Epithelial cell of esophagus (primary cell): ENCODE data around the gene ZCWPW1.
"Not testable (repeated sequence)": the region's sequence is repeated elsewhere in the genome, so short reads cannot be mapped to it uniquely, and the experiment has no call there.

Experiments
- DNase-seq: peaks from one replicate; pipeline ENCODE4 v3.0.0; 2010; ENCODE audit warnings: low read depth
- H3K4me3 ChIP-seq: 2 replicates; pipeline ENCODE4 v1.5.1; 2011; ENCODE audit warnings: mild to moderate bottlenecking, low read length, control low read depth
- TF ChIP-seq, protein P1 (sequence below): IDR thresholded peaks from 2 replicates; pipeline ENCODE4 v1.5.1; 2011; ENCODE audit warnings: low read depth, mild to moderate bottlenecking, low read length, control low read depth, inconsistent platforms; ENCODE audit not compliant: insufficient read depth; ENCODE audit errors: missing control alignments

The ZCWPW1 gene

DNA sequence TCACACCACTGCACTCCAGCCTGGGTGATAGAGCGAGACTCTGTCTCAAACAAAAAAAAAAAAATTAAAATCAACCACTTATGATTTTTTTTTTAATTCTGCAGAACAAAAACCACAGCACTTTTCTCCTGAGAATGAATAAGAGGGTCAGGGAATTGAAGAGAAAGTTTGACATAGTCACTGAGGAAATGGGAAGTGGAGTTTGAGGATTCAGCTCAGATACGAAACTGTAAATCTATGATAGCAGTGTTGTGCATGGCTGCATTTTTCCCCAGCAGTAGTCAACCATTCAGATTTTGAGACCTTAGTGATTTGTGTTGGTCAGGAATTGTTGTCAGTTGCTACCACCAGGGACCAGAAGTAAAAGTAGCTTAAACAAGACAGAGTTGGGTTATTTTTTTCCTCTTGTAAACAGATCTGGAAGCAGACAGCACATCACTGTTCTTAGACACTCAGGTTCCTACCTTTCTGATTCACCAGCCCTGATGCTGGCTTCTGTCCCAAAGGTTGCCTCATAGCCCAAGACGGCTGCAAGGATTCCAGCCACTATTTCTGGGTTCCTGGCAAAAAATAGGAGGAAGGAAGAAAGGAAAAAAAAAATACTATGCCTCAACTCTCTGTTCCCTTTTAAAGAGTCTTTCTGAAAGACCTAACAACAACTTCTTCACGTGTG is 35.1 kb downstream of the ZCWPW1 start:
- TF ChIP-seq, protein P1, sequence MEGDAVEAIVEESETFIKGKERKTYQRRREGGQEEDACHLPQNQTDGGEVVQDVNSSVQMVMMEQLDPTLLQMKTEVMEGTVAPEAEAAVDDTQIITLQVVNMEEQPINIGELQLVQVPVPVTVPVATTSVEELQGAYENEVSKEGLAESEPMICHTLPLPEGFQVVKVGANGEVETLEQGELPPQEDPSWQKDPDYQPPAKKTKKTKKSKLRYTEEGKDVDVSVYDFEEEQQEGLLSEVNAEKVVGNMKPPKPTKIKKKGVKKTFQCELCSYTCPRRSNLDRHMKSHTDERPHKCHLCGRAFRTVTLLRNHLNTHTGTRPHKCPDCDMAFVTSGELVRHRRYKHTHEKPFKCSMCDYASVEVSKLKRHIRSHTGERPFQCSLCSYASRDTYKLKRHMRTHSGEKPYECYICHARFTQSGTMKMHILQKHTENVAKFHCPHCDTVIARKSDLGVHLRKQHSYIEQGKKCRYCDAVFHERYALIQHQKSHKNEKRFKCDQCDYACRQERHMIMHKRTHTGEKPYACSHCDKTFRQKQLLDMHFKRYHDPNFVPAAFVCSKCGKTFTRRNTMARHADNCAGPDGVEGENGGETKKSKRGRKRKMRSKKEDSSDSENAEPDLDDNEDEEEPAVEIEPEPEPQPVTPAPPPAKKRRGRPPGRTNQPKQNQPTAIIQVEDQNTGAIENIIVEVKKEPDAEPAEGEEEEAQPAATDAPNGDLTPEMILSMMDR = no peak
- H3K4me3 ChIP-seq = no peak overlapping the region
- DNase-seq = peak; percentile 51

DNA sequence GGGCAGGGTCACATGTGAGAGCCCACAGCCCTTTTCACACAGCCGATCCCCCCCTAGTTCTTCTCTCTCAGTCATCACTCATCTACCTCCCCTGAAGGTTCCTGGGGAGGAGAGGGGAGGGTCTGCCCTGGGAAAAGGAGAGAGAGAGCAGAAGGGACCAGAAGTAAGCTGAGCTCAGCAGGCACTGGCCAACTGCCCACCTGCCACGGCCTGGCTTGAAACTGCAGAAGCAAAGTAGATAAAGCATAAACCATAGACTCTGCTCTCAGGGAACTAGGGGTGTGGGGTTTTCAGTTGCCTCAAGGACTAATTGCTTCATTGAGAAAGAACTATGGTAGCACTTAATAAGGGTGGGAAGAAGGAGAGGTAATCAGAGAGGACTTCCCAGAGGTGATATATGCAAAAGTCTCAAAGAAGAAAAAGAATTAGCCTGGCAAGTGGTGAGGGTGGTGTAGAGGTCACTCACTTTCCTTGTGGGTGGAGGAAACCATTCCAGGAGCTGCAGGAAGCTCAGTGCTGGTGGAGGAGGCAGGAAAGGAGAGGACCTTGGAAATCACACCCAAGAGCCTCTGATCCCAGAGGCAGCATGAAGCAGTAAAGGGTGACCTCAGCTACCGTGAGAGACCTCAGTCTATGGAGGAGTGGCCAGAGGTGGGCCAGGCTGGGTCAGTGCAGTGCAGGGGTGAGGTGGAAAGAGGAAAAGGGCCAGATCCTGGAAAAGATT is 38.1 kb downstream of the ZCWPW1 start:
- DNase-seq = no peak
- TF ChIP-seq, protein P1 = no peak
- no peak overlapping the region for H3K4me3 ChIP-seq

DNA sequence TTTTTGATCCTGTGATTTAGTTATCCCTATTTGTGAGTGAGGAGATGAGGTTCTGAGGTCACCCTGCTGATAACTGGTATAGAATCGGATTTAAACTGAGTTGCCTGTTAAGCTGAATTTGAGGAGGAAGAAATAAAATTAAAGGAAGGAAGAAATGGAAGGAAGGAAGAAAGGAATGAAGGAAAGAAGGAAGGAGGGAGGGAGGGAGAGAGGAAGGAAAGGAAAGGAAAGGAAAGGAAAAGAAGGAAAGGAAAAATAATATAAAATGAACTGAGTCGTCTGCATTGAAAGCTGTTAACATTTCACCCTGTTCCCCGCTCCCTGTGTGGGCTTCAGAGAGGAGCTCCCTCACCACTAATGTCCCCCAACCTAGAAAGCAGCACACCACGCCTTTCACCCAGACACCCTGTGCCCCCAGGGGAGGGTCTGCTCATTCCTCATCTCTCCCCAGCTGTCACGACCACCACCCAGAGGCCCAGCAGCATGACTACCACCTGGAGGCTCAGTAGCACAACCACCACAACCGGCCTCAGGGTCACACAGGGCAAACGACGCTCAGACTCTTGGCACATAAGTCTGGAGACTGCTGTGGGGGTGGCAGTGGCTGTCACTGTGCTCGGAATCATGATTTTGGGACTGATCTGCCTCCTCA is 38.9 kb downstream of the ZCWPW1 start:
- H3K4me3 ChIP-seq = no peak overlapping the region
- no peak for DNase-seq
- TF ChIP-seq, protein P1 = no peak

DNA sequence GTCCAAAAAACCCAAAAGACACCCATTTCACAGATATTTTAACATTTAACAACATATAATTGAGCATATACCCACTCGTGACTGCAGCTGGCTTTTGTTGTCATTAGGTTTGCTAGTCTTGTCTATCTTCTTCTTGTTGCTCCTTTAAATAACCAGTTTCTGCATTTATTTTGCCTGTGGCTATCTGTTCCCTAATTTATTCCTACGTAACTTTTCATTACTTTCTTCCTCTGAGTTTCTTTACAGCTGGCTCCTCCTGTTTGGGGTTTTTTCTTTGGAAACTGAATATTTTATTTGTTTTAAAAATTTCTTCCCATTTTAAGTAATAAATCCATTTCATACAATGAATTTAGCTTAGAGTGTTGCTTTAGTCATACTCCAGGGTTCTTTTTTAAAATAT is 40.8 kb downstream of the ZCWPW1 start:
- TF ChIP-seq, protein P1 = no peak
- no peak overlapping the region for H3K4me3 ChIP-seq
- DNase-seq = no peak

DNA sequence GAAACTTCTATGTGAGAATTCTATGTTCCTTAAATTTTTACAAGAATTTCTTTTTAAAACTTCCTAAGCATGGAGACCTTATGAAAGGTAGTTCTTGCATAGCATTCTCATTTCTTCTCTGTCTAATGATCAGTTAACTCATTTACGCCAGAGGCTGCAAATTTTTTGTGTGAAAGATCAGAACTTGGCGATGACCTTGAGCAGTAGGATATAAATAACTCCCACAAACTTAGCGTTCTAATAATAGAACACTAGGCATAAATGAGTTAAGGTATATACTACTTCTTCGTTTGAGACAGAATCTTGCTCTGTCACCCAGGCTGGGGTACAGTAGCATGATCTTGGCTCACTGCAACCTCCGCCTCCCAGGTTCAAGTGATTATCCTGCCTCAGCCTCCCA is 41.6 kb downstream of the ZCWPW1 start:
- no peak overlapping the region for H3K4me3 ChIP-seq
- DNase-seq = no peak
- TF ChIP-seq, protein P1 = no peak

DNA sequence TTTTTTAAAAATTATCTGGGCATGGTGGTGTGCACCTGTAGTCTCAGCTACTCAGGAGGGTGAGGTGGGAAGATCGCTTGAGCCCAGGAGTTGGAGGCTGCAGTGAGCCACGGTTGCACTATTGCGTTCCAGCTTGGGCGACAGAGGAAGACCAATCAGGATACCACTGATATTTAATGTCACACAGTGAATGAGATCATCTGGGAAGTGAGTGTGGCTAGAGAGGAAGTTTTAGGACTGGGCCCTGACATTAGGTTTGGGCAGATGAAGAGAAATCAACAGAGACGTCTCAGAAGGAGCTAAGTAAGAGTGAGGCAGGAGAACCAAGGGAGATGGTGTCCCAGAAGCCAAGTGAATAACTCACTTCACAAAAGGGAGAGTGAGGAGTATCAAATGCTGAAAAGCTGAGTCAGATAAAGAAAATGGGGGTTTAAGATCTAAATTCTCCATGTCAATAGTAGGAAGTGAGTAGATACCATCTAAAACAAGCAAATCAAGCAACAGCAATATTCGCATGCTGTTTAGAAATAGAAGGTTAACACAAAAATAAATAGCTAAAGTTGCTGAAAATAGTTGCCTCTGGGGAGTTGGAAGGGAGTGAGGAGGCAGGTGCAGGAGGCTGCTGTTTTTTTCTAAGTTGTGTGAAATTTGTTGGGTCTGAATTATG is 43.7 kb downstream of the ZCWPW1 start:
- no peak for DNase-seq
- H3K4me3 ChIP-seq = no peak overlapping the region
- TF ChIP-seq, protein P1 = no peak

DNA sequence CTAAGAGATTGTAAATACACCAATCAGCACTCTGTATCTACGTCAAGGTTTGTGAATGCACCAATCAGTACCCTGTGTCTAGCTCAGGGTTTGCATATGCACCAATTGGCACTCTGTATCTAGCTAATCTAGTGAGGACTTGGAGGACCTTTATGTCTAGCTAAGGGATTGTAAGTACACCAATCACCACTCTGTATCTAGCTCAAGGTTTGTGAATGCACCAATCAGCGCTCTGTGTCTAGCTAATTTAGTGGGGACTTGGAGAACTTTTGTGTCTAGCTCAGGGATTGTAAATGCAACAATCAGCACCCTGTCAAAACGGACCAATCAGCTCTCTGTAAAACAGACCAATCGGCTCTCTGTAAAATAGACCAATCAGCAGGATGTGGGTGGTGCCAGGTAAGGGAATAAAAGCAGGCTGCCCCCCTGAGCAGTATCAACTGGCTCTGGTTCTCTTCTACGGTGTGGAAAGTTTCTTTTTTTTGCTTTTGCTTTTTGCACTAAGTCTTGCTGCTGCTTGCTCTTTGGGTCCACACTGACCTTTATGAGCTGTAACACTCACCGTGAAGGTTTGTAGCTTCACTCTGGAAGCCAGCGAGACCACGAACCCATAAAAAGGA is 46.2 kb downstream of the ZCWPW1 start:
- DNase-seq = peak; percentile 47

DNA sequence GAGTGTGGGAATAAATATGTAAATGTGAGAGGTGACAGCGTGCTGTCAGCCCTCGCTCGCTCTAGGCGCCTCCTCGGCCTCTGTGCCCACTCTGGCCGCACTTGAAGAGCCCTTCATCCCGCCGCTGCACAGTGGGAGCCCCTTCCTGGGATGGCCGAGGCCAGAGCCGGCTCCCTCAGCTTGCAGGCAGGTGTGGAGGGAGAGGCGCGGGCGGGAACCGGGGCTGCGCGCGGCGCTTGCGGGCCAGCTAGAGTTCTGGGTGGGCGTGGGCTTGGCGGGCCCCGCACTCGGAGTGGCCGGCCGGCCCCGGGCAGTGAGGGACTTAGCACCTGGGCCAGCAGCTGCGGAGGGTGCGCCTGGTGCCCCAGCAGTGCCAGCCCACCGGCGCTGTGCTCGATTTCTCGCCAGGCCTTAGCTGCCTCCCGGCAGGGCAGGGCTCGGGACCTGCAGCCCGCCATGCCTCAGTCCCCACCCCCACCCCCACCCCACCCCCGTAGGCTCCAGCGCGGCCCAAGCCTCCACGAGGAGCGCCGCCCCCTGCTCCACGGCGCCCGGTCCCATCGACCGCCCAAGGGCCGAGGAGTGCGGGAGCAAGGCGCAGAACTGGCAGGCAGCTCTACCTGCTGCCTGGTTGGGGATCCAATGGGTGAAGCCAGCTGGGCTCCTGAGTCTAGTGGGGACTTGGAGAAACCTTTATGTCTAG is 46.8 kb downstream of the ZCWPW1 start:
- not testable (repeated sequence) for DNase-seq, H3K4me3 ChIP-seq

More for the DNA sequence above, 46.2 kb downstream of the ZCWPW1 start:
- H3K4me3 ChIP-seq = not testable (repeated sequence)
